K562 treated with DMSO at 1 percent for 4 hours (cell line): Measurements from ENCODE around the gene PSMB4. TPM values are rescaled to one million over a fixed set of nuclear protein-coding genes. Genes with fewer than 3 reads are reported as not detected.

Source experiments
- total RNA-seq: library from RNA; unstranded; fragments of 300-600 nt; gene quantifications from 2 replicates; pipeline ENCODE4 v1.2.3, GENCODE V29; 2022; ENCODE audit not compliant: insufficient read depth

PSMB4 gene
- total RNA-seq: 440 and 455 TPM in 2 replicates

DNA sequence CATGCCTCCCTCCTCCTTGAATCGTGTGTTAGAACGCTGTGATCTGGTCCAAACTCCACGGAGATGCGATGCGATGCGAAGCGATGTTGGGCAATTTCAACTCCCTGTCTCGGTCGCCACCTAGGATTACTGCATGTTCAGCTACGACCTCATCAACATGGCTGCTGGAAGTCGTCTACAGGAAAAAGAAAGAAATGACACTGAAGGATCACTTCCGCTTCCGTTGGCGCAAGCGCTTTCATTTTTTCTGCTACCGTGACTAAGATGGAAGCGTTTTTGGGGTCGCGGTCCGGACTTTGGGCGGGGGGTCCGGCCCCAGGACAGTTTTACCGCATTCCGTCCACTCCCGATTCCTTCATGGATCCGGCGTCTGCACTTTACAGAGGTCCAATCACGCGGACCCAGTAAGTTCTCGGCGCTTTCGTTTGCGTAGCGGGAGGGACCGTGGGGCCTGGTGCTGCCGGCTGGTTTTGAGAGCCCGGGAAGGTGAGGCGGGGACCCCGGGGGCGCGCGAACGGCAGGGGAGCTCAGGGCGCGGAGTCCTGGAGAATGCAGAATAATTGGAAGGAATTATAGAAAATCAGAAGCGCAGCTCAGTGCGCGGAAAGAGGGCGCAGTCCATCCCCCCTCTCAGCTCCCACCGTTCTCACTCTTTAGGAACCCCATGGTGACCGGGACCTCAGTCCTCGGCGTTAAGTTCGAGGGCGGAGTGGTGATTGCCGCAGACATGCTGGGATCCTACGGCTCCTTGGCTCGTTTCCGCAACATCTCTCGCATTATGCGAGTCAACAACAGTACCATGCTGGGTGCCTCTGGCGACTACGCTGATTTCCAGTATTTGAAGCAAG lies at the start of gene PSMB4:
TSS of gene PSMB4 (plus strand) at position 250 of the 848 bp plus-strand sequence. CDS start at position 265, 15 bp downstream.

DNA sequence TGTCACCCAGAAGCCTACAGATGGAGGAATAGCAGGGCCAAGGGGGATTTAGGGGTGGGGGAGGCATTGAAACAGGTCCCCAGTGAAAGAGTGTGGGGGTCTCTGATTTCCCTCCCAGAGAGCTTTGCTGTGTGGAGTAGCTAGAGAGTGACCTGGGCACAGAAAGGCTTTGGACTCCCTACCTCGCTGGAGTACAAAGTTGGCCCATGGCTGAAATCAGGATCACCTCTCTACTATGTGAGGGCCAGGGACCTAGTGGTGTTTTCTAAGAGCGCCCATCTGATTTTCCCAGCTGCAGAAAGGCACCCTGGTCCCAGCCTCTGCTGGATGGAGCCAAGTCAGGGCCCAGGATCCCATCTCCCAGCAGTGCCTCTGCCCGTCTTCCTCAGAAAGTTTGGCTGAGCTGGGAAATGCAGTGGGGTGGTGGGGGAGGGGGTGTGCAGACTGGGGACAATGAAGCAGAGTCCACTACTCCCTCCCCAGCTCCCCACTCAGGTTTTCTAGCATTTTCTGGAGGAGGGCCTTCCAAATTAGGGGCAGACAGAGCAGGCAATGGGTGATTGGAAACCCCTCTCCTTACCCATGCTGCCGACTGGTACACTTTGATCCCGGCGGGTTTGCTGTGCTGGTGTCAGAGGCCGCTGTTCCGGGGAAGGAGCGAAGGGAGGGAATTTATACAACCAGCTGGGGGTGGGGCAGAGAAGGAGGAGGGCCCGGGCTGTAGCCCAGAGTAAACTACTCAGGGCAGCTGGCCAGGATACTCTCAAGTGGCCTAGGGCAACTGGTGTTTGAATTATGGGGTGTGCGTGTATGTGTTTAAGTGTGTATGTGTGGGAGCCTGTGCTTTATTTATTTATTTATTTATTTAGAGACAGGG lies 27.1 kb upstream of the PSMB4 start, which contains the start of gene SELENBP1:
TSS of gene SELENBP1 (minus strand) at position 648 of the 877 bp plus-strand sequence. CDS start at position 584, 64 bp downstream.

Other genes starting within 250 kb of the PSMB4 start
- not detected in 2 replicates for gene TNFAIP8L2, start 242.9 kb upstream of the PSMB4 start, total RNA-seq
- 1.6 and 3.4 TPM in 2 replicates for gene LYSMD1, start 233.7 kb upstream of the PSMB4 start, total RNA-seq
- 37.1 and 44.6 TPM in 2 replicates for gene SCNM1, start 233.4 kb upstream of the PSMB4 start, total RNA-seq
- 3.8 TPM in 1 of 2 replicates, not detected in the other for gene TMOD4, start 223.6 kb upstream of the PSMB4 start, total RNA-seq
- 58.4 and 60.6 TPM in 2 replicates for gene VPS72, start 209.4 kb upstream of the PSMB4 start, total RNA-seq
- gene PIP5K1A, start 201.0 kb upstream of the PSMB4 start, total RNA-seq: 17.1 and 23.3 TPM in 2 replicates
- gene PSMD4, start 144.8 kb upstream of the PSMB4 start, total RNA-seq: 281 and 328 TPM in 2 replicates
- 32.1 and 35.0 TPM in 2 replicates for gene ZNF687, start 117.3 kb upstream of the PSMB4 start, total RNA-seq
- 45.5 and 52.6 TPM in 2 replicates for gene PI4KB, start 72.2 kb upstream of the PSMB4 start, total RNA-seq
- 16.9 TPM in 2 replicates for gene RFX5, start 52.3 kb upstream of the PSMB4 start, total RNA-seq
- 38.9 and 48.8 TPM in 2 replicates for gene SELENBP1, start 26.9 kb upstream of the PSMB4 start, total RNA-seq
- 16.4 and 20.7 TPM in 2 replicates for gene POGZ, start 59.9 kb downstream of the PSMB4 start, total RNA-seq
- gene CGN, start 111.8 kb downstream of the PSMB4 start, total RNA-seq: not detected in 2 replicates
- gene TUFT1, start 140.7 kb downstream of the PSMB4 start, total RNA-seq: 7.3 and 7.4 TPM in 2 replicates
- 3.8 and 4.0 TPM in 2 replicates for gene SNX27, start 212.5 kb downstream of the PSMB4 start, total RNA-seq